ENCODE results near the gene IGSF10.

Gene IGSF10

GRCh38 chr3:151426341-151426657 is 34.6 kb downstream of the IGSF10 start:
- Histone ChIP-seq H3K9me3 (ENCODE audit: low read length) (no peaks in the 10 kb centered on the region), H3K27me3 (ENCODE audit: insufficient read depth, low read length) (no peaks in the 10 kb centered on the region), H3K36me3 (ENCODE audit: insufficient read depth, low read length) (no peaks in the 10 kb centered on the region), H3K4me3 (ENCODE audit: low read length) (no peak overlapping the region), H2AFZ (ENCODE audit: low read depth, low read length) (no peak overlapping the region), H3K4me1 (ENCODE audit: insufficient read depth, low read length) (no peaks in the 10 kb centered on the region)

GRCh38 chr3:151425627-151426340 is 35.1 kb downstream of the IGSF10 start:
- Histone ChIP-seq H3K4me3 (ENCODE audit: low read length) (no peak overlapping the region), H3K27me3 (ENCODE audit: insufficient read depth, low read length) (no peaks in the 10 kb centered on the region), H3K36me3 (ENCODE audit: insufficient read depth, low read length) (no peaks in the 10 kb centered on the region), H3K9me3 (ENCODE audit: low read length) (no peaks in the 10 kb centered on the region), H3K4me1 (ENCODE audit: insufficient read depth, low read length) (no peaks in the 10 kb centered on the region), H2AFZ (ENCODE audit: low read depth, low read length) (no peak overlapping the region)

GRCh38 chr3:151423091-151423490 is 37.8 kb downstream of the IGSF10 start:
- no peaks in the 10 kb centered on the region for H3K27me3 ChIP-seq (ENCODE audit: insufficient read depth, low read length)
- H3K4me1 ChIP-seq (ENCODE audit: insufficient read depth, low read length): no peaks in the 10 kb centered on the region
- H3K36me3 ChIP-seq (ENCODE audit: insufficient read depth, low read length): no peaks in the 10 kb centered on the region
- H3K9me3 ChIP-seq (ENCODE audit: low read length): no peaks in the 10 kb centered on the region
- no peak overlapping the region for H3K4me3 ChIP-seq (ENCODE audit: low read length)
- no peak overlapping the region for H2AFZ ChIP-seq (ENCODE audit: low read depth, low read length)

- H2AFZ ChIP-seq (ENCODE audit: low read depth, low read length): no peak overlapping the region
- no peaks in the 10 kb centered on the region for H3K9me3 ChIP-seq (ENCODE audit: low read length)
- no peak overlapping the region for H3K4me3 ChIP-seq (ENCODE audit: low read length)
- H3K4me1 ChIP-seq (ENCODE audit: insufficient read depth, low read length): no peaks in the 10 kb centered on the region
- H3K27me3 ChIP-seq (ENCODE audit: insufficient read depth, low read length): no peaks in the 10 kb centered on the region
- no peaks in the 10 kb centered on the region for H3K36me3 ChIP-seq (ENCODE audit: insufficient read depth, low read length)
These were observed 38.9 kb downstream of the IGSF10 start for GRCh38 chr3:151421938-151422337.

- H3K27me3 ChIP-seq (ENCODE audit: insufficient read depth, low read length): no peaks in the 10 kb centered on the region
These were observed 41.1 kb downstream of the IGSF10 start for GRCh38 chr3:151419806-151420205.

GRCh38 chr3:151415289-151415688 is 45.6 kb downstream of the IGSF10 start:
- Histone ChIP-seq H2AFZ (ENCODE audit: low read depth, low read length) (no peak overlapping the region), H3K4me3 (ENCODE audit: low read length) (no peak overlapping the region), H3K9me3 (ENCODE audit: low read length) (no peaks in the 10 kb centered on the region), H3K4me1 (ENCODE audit: insufficient read depth, low read length) (no peaks in the 10 kb centered on the region), H3K36me3 (ENCODE audit: insufficient read depth, low read length) (no peaks in the 10 kb centered on the region), H3K27me3 (ENCODE audit: insufficient read depth, low read length) (no peaks in the 10 kb centered on the region)

More at GRCh38 chr3:151419806-151420205, 41.1 kb downstream of the IGSF10 start:
- no peaks in the 10 kb centered on the region for H3K4me1 ChIP-seq (ENCODE audit: insufficient read depth, low read length)
- H3K36me3 ChIP-seq (ENCODE audit: insufficient read depth, low read length): no peaks in the 10 kb centered on the region
- H3K9me3 ChIP-seq (ENCODE audit: low read length): no peaks in the 10 kb centered on the region
- no peak overlapping the region for H3K4me3 ChIP-seq (ENCODE audit: low read length)
- no peak overlapping the region for H2AFZ ChIP-seq (ENCODE audit: low read depth, low read length)

- Histone ChIP-seq H3K4me3 (ENCODE audit: low read length) (no peak overlapping the region), H3K4me1 (ENCODE audit: insufficient read depth, low read length) (no peaks in the 10 kb centered on the region), H3K9me3 (ENCODE audit: low read length) (no peaks in the 10 kb centered on the region), H3K27me3 (ENCODE audit: insufficient read depth, low read length) (no peaks in the 10 kb centered on the region), H3K36me3 (ENCODE audit: insufficient read depth, low read length) (no peaks in the 10 kb centered on the region), H2AFZ (ENCODE audit: low read depth, low read length) (no peak overlapping the region)
These were observed 47.9 kb downstream of the IGSF10 start for GRCh38 chr3:151412989-151413388.

All from neuron (in vitro differentiated cells).